Cerebellar cortex (tissue), 1 donor: Measurements from ENCODE around the gene LRCH2.
A peak's percentile ranks its signal among the peaks of the same experiment; 100 is the strongest.
"Not testable (repeated sequence)": the region's sequence is repeated elsewhere in the genome, so short reads cannot be mapped to it uniquely, and the experiment has no call there.

Source experiments
- DNase-seq: peaks from one replicate; pipeline ENCODE4 v3.0.0-alpha.2; 2015; ENCODE audit warnings: low spot score

Gene LRCH2, protein sequence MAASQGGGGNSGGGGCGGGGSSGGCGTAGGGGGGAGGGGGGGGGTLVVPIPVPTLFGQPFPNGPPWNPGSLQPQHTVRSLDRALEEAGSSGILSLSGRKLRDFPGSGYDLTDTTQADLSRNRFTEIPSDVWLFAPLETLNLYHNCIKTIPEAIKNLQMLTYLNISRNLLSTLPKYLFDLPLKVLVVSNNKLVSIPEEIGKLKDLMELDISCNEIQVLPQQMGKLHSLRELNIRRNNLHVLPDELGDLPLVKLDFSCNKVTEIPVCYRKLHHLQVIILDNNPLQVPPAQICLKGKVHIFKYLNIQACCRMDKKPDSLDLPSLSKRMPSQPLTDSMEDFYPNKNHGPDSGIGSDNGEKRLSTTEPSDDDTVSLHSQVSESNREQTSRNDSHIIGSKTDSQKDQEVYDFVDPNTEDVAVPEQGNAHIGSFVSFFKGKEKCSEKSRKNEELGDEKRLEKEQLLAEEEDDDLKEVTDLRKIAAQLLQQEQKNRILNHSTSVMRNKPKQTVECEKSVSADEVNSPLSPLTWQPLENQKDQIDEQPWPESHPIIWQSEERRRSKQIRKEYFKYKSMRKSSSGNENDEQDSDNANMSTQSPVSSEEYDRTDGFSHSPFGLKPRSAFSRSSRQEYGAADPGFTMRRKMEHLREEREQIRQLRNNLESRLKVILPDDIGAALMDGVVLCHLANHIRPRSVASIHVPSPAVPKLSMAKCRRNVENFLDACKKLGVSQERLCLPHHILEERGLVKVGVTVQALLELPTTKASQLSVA

GRCh38 chrX:115233497-115234455 is at the start of gene LRCH2:
TSS of gene LRCH2 (minus strand) at chrX:115234096. CDS start at chrX:115234041, 55 bp downstream.
- peak; percentile 48 for DNase-seq

DNA sequence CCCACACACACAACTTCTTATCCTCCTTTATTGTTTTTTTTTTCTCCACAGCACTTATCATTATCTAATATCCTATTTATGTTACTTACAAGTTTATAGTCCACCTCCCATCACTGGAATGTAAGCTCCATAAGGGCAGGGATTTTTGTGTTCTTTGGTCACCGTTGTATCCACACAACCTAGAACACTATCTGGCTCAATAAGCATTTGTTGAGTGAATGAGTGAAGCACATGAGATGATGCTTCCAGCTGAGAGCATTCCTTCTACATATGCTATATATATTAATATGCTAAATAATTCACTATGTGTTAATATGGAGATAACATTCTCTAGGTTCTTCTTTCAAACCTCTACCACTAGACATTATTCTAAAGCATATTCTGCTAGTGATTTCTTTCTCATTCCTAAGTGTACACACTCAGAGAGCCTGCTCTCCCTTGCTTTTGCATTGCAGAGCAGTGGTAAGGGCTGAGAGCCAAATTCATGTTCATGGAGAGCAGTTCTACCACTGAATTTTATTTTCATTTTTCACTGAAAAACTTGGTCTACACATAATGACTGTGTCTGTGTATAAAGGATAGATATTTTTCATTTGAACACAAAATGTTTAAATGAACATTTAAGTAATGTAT is 35.3 kb upstream of the LRCH2 start:
- DNase-seq: no peak

GRCh38 chrX:115268421-115268820 is 34.5 kb upstream of the LRCH2 start:
- no peak for DNase-seq

DNA sequence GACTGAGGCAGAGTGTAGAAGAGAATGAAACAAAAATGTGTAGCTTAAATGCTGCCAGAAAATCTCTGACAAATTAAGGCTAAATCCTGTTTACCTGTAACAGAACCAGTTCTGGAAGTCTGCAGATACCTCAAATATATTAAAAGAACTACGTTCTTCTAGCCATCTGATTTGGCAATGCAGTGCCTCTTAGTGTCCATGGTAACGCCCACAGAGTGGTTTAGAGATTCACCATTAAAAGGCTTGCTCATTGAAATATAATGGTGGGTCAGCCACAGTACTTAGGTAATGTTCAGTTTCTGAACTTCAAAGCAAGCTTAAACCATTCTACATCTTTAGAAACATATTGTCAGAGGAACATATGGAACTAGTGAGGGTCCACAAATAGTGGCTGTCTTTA is 32.4 kb upstream of the LRCH2 start:
- DNase-seq: no peak

- no peak for DNase-seq
These were observed 30.1 kb upstream of the LRCH2 start for GRCh38 chrX:115264009-115264408.

GRCh38 chrX:115261148-115261547 is 27.3 kb upstream of the LRCH2 start:
- DNase-seq: no peak

DNA sequence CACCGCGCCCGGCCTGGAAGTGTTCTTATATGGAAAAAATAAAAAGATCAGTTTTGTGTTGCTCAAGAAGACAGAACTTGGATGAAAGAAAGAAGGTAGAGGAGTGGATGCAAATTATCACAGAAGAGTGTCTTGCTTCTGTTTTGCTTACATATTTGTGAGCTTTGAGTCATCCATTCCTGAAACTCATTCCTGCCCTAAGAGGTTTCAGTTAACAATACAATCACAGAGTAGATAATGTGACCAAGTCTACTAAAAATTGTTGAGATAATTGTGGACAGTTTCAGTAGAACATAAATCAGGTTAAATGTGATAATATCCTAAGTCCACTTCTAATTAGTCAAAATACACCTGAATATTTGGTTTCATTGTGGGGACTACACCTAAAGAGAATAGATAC is 26.4 kb upstream of the LRCH2 start:
- DNase-seq: no peak

DNA sequence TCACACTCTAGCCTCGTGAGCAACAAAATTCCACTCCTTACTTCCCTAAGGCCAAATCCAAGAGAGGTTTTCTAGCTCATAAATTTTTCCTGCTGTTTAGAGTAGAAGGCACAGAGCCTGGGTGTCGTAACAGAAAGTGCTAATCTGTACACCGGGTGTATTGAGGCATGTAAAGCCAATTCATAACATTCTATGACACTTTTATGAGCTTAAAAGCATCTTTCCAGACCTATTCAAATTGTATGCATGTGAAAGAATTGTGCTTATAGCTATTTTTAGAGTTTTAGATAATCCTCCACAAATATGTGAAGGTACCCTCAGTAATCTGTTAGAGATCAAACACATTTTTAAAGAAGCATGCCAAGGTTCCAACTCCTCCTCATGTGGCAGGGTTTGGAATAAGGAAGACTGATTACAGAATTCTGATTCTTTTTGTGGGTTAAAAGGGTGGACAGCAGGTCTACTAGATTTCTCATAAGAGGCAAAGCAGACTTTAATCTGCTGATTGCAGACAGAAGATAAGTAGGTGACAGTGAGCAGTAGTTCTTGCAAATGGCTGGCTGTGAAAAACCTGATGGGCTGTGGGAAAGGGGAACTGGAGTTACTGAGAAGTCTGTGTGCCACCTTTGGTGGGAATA is 25.5 kb upstream of the LRCH2 start:
- DNase-seq: no peak

GRCh38 chrX:115257711-115258110 is 23.8 kb upstream of the LRCH2 start:
- no peak for DNase-seq

DNA sequence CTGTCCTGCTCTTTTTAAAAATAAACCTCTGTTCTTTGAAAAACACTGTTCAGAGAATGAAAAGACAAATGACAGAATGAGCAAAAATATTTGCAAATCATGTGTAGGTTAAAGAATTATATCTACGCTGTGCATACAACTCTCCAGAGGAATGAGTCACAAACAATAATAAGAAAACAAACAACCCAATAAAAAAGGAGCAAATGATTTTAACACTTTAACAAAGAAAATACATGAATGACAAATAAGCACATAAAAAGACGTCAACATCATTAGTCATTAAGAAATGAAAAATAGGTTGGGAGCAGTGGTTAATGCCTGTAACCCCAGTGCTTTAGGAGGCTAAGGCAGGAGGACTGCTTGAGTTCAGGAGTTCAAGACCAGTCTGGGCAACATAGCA is 21.1 kb upstream of the LRCH2 start:
- DNase-seq: no peak

DNA sequence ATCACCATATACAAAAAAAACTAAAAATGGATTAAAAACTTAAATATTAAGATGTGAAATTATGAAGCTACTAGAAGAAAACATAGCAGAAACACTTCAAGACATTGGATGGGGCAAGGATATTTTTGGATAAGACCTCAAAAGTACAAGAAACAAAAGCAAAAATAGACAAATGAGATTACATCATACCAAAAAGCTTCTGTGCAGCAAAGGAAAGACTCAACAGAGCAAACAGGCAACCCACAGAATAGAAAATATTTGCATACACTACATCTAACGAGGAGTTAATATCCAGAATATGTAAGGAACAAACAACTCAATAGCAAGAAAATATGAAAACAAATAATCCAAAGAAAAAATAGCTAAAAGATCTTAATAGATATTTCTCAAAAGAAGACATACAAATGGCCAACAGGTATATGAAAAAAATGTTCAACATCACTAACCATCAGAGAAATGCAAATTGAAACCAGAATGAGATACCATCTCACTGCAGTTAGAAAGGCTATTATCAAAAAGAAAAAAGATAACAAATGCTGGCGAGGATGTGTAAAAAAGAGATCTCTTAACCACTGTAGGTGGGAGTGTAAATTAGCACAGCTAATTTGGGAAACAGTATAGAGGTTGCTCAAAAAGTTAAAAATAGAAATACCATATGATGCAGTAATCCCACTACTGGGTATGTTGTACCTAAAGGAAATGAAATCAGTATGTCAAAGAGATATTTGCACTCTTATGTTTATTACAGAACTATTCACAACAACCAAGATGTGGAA is 17.8 kb upstream of the LRCH2 start:
- DNase-seq: no peak

DNA sequence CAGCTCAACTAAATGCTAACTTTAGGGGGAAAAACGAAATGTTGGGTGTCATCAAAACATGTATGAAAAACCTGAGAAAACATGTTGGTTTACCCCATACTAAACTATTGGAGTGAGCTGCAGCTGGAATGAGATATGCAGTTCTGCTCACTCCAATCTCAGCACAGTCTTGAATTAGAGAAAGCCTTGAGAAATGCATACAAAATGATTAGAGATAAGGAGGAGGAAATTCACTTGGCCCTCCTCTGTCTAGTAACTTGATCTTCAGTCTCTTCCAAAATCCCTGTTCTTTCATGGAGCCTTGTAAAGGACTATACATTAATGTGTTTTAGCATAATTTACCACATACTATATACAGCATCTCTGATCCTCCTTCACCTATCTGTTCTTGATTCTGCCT is 3.2 kb upstream of the LRCH2 start:
- no peak for DNase-seq

DNA sequence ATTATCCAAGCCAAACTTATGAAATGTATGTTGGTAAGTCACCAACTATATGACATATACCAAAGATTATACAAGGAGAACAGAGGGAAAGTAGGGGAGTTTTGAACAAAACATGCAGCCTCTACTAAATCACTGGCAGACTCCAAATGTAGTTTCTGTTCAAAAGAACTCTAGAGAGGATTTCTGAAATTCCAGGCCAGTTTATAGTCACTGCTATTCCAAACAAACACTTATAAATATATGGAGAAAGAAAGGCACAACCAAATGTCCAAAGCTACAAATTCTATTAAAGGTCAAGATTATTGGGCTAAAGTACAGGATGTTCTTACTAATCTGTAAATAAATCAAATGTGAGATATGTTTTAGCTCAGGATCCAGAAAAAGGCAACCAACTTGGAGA is 2.7 kb upstream of the LRCH2 start:
- DNase-seq: no peak

DNA sequence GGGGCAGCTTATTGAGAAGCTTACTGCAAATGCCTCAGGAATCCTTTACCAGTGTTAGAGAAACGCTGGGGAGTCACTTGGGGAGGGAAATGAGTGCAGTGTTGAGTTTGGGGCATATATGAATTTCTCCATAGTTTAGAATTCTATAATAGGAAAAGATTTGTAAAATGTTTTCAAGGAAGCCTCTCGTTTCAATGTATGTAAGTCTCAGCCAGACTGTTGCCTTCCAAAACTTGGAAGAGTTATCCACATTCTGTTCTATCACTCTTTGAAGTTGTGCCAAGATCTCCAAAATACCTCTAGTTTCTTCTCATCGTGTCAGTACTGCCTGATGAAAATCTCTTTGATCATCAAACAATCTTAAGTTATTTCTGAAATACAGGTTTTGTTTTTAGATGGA is 565 bp upstream of the LRCH2 start:
- no peak for DNase-seq

DNA sequence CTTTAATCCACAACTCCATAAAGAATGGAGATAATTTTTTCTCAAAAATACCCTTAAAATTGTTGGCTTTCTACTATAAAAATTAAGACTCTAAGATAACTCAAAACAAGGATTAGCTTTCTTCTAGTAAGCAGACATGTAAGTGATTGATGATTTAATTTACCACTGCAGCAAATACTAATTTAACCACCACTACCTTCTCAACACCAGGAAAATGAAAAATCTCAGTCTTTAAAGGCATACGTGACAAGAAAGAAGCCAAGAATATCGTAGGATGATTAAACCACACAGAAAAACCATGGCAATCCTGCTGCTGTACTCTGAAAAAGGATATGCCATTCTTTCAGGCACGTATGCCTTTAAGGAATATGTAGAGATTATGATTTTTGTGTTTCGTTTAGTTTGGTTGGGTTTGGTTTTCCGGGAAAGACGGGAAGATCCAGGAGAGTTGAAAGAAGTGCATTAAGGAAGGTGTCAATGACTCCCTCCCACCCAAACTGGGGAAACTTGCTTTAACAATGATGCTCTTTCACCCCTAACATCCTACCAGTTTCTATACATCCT is 881 bp downstream of the LRCH2 start:
- no peak for DNase-seq

- DNase-seq: no peak
These were observed 4.4 kb downstream of the LRCH2 start for GRCh38 chrX:115229337-115230003.

DNA sequence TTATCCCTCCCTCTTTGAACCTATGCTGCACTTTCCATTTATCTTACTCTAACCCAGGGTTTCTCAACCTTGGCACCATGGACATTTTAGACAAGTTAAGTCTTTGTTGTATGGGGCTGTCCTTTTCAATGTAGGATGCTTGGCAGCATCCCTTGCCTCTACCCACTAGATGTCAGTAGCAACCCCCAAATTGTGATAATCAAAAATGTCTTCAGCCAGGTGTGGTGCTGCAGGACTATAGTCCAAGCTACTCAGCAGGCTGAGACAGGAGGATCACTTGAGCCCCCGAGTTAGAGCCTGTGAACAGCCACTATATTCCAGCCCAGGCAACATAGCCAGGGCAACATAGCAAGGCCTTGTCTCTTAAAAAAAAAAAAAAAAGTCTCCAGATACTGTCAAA is 7.0 kb downstream of the LRCH2 start:
- peak; percentile 57 for DNase-seq

GRCh38 chrX:115217346-115217745 is 16.6 kb downstream of the LRCH2 start:
- DNase-seq: not testable (repeated sequence)

GRCh38 chrX:115214605-115215004 is 19.3 kb downstream of the LRCH2 start:
- no peak for DNase-seq

GRCh38 chrX:115214151-115214550 is 19.7 kb downstream of the LRCH2 start:
- DNase-seq: no peak
